Fibroblast of villous mesenchyme (primary cell): ENCODE results near the gene RAD51B. TPM values are rescaled to one million over a fixed set of nuclear protein-coding genes. Genes with fewer than 3 reads are reported as not detected.

Experiments
- DNase-seq: peaks from one replicate; pipeline ENCODE4 v3.0.0-alpha.2; 2010; ENCODE audit warnings: low read depth
- H3K4me3 ChIP-seq: 2 replicates; pipeline ENCODE4 v1.5.1; 2011; ENCODE audit warnings: low read depth, mild to moderate bottlenecking, low read length
- total RNA-seq: library from RNA; depleted of rRNA; stranded (reverse); fragments of >200 nt; gene quantifications from 2 replicates; pipeline ENCODE4 v1.2.3, GENCODE V29; 2012
- TF ChIP-seq, protein P1 (sequence below): IDR thresholded peaks from 2 replicates; pipeline ENCODE4 v1.5.1; 2012; ENCODE audit warnings: low read depth, mild to moderate bottlenecking, low read length; ENCODE audit not compliant: insufficient read depth

RAD51B gene
- total RNA-seq, 1 donor: 22.0 TPM

DNA sequence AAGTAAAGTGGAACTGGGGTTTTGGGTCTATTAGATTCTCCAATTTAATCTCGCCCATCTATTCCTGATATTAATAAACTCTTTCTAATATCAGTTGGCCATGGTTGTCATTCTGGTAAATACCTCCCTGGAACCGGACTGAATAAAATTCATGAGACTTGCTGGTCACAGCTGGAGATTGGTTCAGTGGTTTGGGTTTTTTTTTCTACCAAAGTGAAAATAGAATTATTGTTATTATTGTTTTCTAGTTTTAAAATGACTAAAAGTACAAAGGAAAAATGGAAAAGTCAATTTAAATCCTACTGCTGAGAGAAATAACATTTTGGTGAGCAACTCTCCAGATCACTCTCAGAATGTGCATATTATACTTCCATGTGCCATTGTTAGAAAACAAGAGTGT lies 535.8 kb downstream of the RAD51B start:
- no peak overlapping the region for H3K4me3 ChIP-seq
- TF ChIP-seq, protein P1, sequence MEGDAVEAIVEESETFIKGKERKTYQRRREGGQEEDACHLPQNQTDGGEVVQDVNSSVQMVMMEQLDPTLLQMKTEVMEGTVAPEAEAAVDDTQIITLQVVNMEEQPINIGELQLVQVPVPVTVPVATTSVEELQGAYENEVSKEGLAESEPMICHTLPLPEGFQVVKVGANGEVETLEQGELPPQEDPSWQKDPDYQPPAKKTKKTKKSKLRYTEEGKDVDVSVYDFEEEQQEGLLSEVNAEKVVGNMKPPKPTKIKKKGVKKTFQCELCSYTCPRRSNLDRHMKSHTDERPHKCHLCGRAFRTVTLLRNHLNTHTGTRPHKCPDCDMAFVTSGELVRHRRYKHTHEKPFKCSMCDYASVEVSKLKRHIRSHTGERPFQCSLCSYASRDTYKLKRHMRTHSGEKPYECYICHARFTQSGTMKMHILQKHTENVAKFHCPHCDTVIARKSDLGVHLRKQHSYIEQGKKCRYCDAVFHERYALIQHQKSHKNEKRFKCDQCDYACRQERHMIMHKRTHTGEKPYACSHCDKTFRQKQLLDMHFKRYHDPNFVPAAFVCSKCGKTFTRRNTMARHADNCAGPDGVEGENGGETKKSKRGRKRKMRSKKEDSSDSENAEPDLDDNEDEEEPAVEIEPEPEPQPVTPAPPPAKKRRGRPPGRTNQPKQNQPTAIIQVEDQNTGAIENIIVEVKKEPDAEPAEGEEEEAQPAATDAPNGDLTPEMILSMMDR: no peak
- no peak for DNase-seq

DNA sequence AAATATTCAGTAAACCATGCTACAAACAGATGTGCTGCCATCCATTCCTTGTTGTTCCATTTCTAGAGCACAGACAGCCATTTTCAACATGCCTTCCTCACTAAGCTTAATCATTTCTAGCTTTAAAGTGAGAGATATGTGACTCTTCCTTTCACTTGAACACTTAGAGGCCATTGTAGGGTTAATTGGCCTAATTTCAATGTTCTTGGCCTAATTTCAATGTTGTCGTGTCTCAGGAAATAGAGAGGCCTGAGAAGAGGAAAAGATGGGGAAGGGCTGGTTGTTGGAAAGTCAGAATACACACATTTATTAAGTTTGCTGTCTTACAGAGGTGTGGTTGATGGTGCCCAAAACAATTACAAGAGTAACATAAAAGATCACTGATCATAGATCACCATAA lies 538.2 kb downstream of the RAD51B start:
- no peak for DNase-seq
- TF ChIP-seq, protein P1: no peak
- H3K4me3 ChIP-seq: no peak overlapping the region

DNA sequence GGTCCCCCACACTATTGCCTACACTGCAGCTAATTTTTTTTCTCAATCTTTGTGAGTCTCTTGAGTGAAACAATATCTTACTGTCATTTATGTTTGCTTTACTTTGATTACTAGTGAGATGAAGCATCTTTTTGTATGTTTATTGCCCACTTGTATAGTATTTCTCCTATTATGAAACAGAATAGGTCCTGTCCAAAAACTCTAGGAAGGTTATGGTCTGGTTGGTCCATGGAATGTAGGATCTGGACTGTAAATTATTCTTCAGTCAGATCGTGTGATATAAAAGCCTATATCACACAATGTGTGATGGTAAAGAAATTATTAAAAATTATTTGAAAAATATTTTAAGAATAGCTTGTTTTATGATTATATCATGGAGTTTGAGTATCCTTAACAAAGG lies 538.9 kb downstream of the RAD51B start:
- DNase-seq: no peak

DNA sequence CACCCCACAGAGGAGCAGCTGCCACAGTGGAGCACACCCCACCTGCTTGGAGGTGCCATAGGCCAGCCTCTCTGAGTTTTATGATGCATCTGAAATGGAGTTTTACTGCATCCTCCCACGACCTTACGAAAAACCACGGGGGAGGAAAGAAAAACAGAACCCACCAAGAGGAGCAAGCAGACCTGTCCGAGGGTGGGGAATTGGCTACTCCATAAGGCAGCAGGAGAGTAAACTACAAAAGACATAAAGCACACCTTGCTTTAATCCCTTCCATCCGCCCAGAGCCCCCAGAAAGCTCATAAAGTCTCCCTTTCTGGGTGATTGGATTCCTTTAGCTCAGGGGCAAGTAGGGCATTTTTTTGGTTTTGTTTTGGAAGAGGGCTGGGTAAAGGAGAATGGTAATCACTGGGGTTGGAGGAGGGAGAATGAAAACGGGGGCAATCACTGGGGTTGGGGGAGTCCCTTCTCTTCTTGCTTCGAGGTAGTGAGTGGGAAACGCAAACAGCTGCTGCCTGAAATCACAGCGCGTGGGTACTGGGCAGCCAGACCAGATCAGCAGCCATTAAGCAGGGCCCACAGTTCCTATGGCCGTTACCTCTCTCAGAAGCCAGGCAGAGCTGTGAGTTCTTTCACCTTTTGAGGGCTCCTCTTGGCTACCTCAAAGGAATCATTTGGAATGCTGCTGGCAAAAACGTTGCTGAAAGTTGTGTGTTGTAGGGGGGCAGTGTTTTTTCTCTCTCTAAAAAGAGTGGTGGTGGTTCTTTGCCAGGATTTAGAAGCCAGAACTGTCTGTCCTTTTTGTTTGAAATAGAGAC lies 539.6 kb downstream of the RAD51B start:
- TF ChIP-seq, protein P1: no peak
- no peak overlapping the region for H3K4me3 ChIP-seq
- no peak for DNase-seq

More for the DNA sequence above, 538.9 kb downstream of the RAD51B start:
- no peak overlapping the region for H3K4me3 ChIP-seq
- TF ChIP-seq, protein P1: no peak

DNA sequence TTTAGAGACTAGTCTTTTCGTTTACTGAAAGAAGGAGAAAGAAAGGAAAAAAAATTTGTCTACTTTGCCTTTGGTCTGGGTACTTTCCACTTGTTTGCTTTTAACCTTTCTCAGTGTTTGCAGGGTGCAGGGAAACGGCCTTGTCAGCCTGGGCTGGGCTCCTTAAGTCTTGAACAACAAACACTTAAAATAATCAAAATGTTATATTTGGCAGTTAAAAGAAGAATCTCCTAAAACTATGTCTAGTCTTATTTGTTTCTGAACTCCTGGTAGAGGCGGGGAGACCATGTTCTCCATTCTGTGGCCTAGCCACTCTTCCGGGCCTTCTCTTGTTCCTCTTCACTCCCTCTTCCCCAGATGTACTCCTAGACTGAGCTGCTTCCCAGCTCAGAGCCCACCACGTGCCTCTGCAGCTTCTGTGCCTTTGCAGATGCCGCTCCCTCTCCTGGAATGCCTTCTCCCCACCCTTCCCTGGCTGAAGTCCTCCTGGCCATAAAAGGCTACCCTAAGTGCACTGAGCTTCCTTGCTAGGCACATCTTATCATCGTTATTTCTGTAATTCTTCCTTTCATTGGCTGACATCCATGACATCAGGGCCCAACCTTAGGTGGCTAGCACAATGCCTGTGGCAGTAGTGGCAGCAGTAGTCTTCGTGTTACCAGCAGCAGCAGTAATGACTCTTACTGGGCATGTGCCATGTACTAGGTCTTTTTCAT lies 540.4 kb downstream of the RAD51B start:
- TF ChIP-seq, protein P1: no peak
- no peak overlapping the region for H3K4me3 ChIP-seq
- peak; percentile 63 for DNase-seq

DNA sequence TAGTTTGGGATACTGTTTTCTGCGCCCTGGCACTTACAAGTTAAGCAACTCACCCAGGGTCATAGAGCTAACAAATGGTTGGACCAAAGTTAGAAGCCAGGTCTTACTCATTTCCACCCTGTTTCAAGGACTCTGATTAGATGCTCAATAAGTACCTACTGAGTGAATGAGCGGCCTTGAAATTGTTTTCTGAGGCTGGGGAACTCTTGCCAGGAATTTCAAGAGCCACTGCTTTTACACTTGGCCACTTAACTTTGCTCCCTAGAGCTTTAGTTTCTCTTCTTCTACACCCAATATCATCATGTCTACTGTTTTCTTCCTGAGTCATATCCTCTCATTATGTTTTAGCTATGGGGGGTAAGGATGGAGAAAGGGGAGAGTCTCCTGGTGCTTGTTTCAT lies 541.7 kb downstream of the RAD51B start:
- TF ChIP-seq, protein P1: no peak
- no peak overlapping the region for H3K4me3 ChIP-seq
- no peak for DNase-seq
